Measurements from ENCODE around the gene TPPP3.

TPPP3 gene

DNA sequence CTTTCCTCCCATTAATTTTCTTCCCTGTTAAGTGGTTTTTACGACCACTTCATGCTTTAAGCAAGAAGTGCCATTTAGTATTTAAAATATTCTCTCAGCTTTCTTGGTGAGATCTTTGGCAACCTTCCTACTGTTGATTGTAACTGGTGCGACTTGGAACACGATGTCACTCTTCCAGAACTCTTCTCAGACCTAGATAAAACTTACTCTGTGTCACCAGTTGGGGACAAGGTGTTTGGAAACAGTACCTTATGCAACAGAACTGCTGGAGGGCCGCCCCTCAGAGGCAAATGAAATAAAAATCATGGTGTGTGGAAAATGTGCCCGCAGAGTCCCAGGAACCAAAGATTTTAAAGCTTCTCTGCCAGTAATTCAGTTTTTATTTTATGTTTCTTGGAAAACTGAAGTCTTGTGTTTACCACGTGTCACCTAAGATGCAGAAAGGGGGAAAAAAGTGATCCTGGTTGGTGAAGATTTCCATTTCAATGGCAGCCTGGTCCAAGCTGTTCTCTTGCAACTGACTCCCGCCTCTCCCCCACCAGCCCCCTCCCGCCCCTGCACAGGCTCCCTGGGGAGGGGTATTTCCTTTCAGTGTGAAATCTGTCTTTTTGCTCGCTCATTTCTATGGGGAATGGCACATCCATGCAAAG, 30.4 kb upstream of the TPPP3 start:
- no peak for TF ChIP-seq CTCF (IDR thresholded peaks at IDR 0.05; ENCODE audit: insufficient read depth, low read length, missing control alignments)
- no peak for DNase-seq (ENCODE audit: low read depth, low spot score)
- no peak overlapping the region for H3K4me3 ChIP-seq (ENCODE audit: low read depth, low read length)
- POLR2A ChIA-PET: no interaction called here
- CTCF ChIA-PET: interaction anchor here (0.9 to 9.7 kb wide), 6 partner anchors 12 to 164 kb away, joined by 3 to 154 read pairs (median 12); no protein-coding TSS in a partner anchor

DNA sequence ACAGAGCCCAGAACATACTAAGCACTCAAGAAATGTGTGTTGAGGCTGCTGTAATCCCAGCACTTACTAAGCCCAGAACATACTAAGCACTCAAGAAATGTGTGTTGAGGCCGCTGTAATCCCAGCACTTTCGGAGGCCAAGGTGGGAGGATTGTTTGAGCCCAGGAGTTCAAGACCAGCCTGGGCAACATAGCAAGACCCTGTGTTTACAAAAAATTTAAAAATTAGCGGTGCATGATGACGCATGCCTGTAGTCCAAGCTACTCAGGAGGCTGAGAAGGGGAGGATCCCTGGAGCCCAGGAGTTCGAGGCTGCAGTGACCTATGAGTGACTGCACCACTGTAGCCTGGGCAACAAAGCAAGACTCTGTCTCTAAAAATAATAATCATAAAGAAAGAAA, 29.7 kb upstream of the TPPP3 start:
- no peak for DNase-seq (ENCODE audit: low read depth, low spot score)
- ChIA-PET POLR2A (no interaction called here), CTCF (interaction anchor here (0.9 to 9.7 kb wide), 3 partner anchors 24 to 163 kb away, joined by 4 to 154 read pairs (median 15); no protein-coding TSS in a partner anchor)
- TF ChIP-seq CTCF (IDR thresholded peaks at IDR 0.05; ENCODE audit: insufficient read depth, low read length, missing control alignments): no peak
- H3K4me3 ChIP-seq (ENCODE audit: low read depth, low read length): no peak overlapping the region

GRCh38 chr16:67421030-67421429, 27.7 kb upstream of the TPPP3 start:
- CTCF ChIA-PET: interaction anchor here (1.3 to 9.7 kb wide), 4 partner anchors 11 to 160 kb away, joined by 3 to 154 read pairs (median 4); no protein-coding TSS in a partner anchor
- POLR2A ChIA-PET: interaction anchor here (0.7 kb wide), 1 partner anchor 403 kb away, joined by 4 read pairs; no protein-coding TSS in a partner anchor
- no peak for DNase-seq (ENCODE audit: low read depth, low spot score)
- TF ChIP-seq CTCF (IDR thresholded peaks at IDR 0.05; ENCODE audit: insufficient read depth, low read length, missing control alignments): no peak
- no peak overlapping the region for H3K4me3 ChIP-seq (ENCODE audit: low read depth, low read length)

GRCh38 chr16:67419931-67420330, 26.6 kb upstream of the TPPP3 start:
- no peak overlapping the region for H3K4me3 ChIP-seq (ENCODE audit: low read depth, low read length)
- TF ChIP-seq CTCF (IDR thresholded peaks at IDR 0.05; ENCODE audit: insufficient read depth, low read length, missing control alignments): no peak
- ChIA-PET CTCF (interaction anchor here (1.0 to 9.7 kb wide), 2 partner anchors 45 to 141 kb away, joined by 3 to 154 read pairs; partner anchors contain the start of gene PLEKHG4), POLR2A (interaction anchor here (0.6 kb wide), 1 partner anchor 82 kb away, joined by 4 read pairs; no protein-coding TSS in a partner anchor)
- DNase-seq (ENCODE audit: low read depth, low spot score): no peak

DNA sequence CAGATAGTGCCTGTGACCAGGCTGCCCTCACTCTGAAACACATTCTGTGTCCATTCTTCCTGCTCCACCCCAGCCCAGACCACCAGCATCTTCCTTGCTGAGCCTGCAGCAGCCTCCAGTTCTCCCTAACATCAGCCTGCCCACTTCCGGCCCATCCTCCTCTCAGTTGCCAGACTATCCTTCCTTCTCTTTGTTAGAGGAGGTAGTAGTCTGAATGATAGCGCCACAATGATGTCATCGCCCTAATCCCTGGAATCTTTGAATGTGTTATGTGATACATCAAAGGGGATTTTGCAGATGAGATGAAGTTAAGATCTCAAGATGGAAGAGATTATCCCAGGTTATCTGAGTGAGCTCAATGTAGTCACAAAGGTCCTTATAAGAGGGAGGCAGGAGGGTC, 26.2 kb upstream of the TPPP3 start:
- DNase-seq (ENCODE audit: low read depth, low spot score): no peak
- H3K4me3 ChIP-seq (ENCODE audit: low read depth, low read length): no peak overlapping the region
- POLR2A ChIA-PET: no interaction called here
- CTCF ChIA-PET: interaction anchor here (1.0 kb wide), 1 partner anchor 141 kb away, joined by 3 read pairs; the partner anchor contains the start of gene PLEKHG4
- no peak for TF ChIP-seq CTCF (IDR thresholded peaks at IDR 0.05; ENCODE audit: insufficient read depth, low read length, missing control alignments)

- no peak overlapping the region for H3K4me3 ChIP-seq (ENCODE audit: low read depth, low read length)
- CTCF ChIA-PET: interaction anchor here (0.8 to 3.3 kb wide), 25 partner anchors 9 to 168 kb away, joined by 3 to 79 read pairs (median 5); partner anchors contain the start of gene ATP6V0D1
- no peak for TF ChIP-seq CTCF (IDR thresholded peaks at IDR 0.05; ENCODE audit: insufficient read depth, low read length, missing control alignments)
- no peak for DNase-seq (ENCODE audit: low read depth, low spot score)
- POLR2A ChIA-PET: no interaction called here
These were observed 24.2 kb upstream of the TPPP3 start for GRCh38 chr16:67417333-67418061.
